LNCaP clone FGC (cell line): ENCODE measurements around the gene CUL9.

ENCODE experiments used
- DNase-seq: peaks from one replicate; pipeline ENCODE4 v3.0.0-alpha.2; 2011; ENCODE audit warnings: low read depth
- H3K4me3 ChIP-seq: 2 replicates; pipeline ENCODE4 v1.5.1; 2011; ENCODE audit warnings: mild to moderate bottlenecking, low read depth, low read length, control low read depth
- TF ChIP-seq, protein P1 (sequence below): IDR thresholded peaks from 2 replicates; pipeline ENCODE4 v1.5.1; 2012; ENCODE audit warnings: mild to moderate bottlenecking; ENCODE audit not compliant: control insufficient read depth, insufficient read depth; ENCODE audit errors: extremely low read depth

The CUL9 gene

DNA sequence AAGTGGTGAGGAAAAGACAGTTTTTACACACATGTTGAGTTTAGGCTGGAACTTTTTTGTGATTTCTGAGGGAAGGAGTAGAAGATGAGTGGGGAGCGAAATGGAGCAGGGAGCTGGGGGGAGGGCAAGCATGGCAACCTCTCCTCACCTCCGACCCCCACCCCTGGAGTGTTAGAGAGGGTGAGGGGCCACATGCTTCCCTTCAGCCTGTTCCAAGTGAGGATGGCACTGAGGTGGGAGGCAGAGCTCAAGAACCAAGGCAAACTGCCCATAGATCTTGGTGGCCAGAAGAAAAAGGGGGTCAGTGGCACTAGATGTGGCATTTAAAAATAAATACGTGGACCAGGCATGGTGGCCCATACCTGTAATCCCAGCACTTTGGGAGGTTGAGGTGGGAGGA lies 66.1 kb downstream of the CUL9 start:
- no peak for DNase-seq
- TF ChIP-seq, protein P1, sequence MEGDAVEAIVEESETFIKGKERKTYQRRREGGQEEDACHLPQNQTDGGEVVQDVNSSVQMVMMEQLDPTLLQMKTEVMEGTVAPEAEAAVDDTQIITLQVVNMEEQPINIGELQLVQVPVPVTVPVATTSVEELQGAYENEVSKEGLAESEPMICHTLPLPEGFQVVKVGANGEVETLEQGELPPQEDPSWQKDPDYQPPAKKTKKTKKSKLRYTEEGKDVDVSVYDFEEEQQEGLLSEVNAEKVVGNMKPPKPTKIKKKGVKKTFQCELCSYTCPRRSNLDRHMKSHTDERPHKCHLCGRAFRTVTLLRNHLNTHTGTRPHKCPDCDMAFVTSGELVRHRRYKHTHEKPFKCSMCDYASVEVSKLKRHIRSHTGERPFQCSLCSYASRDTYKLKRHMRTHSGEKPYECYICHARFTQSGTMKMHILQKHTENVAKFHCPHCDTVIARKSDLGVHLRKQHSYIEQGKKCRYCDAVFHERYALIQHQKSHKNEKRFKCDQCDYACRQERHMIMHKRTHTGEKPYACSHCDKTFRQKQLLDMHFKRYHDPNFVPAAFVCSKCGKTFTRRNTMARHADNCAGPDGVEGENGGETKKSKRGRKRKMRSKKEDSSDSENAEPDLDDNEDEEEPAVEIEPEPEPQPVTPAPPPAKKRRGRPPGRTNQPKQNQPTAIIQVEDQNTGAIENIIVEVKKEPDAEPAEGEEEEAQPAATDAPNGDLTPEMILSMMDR, result no peak
- H3K4me3 ChIP-seq, result no peak overlapping the region

DNA sequence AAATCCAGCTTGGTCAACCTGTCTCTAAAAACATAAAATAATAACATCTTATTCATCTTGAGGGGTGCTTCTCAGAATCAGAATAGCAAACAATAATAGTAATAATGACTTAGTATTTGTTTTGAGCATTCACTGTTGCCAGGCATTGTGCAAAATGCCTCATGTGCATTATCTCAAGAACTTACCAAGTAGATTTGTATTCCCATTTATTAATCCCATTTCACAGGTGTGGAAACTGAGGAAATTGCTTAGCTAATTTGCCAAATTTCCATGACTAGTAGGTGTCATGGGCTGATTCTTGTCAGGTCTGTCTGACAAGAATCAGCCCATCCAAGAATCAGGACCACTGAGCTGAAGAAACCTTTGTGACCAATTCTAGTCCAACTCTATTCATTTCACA lies 66.8 kb downstream of the CUL9 start:
- DNase-seq, result no peak
- H3K4me3 ChIP-seq, result no peak overlapping the region
- TF ChIP-seq, protein P1, result no peak

DNA sequence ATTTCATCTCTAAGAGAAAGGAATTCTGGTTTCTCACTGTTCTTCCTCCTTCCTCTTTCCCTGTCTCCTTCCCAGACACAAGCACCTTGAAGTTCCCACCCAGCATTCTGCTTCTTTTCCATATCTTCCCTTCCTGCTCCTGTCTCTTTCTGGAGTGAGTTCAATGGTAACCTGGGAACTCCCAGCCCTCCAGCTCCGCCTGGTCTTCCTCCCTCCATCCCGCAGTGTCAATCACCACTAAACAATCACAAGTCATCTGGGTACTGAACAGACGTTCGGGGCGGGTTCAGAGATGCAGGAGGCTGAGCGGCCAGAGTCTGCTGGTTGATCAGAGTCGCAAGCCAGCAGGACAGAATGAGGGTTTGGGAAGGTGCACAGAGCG lies 69.0 kb downstream of the CUL9 start:
- no peak overlapping the region for H3K4me3 ChIP-seq
- TF ChIP-seq, protein P1, result no peak
- no peak for DNase-seq

DNA sequence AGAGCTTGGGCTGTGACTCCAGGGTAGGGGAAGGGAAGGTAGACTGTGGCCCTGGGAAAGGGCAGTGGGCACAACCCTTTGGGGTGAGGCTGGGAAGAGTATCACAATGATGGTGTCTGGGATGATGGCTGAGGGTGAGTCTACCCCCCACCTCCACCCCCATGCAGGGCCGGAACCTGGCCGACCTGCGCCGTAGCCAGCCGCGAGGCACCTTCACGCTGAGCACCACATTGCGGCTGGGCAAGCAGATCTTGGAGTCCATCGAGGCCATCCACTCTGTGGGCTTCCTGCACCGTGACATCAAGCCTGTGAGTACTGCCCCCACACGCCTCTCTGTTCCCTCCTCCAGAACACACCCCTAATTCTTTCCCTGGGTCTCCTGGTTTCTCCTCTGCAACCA lies 71.4 kb downstream of the CUL9 start:
- TF ChIP-seq, protein P1, result no peak
- H3K4me3 ChIP-seq, result no peak overlapping the region
- DNase-seq, result no peak

DNA sequence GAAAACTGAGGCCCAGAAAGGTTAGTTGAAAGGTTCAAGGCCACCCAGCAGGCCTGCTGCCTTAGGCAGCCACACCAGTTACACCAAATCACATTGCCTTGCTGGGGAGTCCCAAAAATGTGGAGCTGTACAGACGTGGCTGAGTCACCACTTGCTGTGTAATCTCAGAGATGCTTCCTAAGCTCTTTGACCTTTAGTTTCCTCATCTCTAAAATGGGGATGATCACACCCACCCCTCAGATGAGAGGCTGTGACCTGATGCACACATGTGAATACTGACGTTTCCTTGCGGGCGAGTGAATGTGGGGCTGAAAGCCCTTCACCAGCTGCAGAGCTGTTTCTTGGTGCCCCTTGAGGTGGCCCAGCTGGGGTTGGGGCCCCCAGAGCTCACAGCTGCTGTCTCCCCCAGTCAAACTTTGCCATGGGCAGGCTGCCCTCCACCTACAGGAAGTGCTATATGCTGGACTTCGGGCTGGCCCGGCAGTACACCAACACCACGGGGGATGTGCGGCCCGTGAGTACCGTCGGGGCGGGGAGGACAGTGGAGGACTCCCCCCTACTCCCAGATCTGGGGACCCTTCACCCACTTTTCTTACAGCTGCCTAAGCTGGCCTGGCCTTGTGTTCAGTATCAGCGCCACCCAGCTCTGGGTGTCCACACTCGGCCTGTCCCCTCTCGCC lies 72.3 kb downstream of the CUL9 start:
- DNase-seq, result no peak
- TF ChIP-seq, protein P1, result no peak
- no peak overlapping the region for H3K4me3 ChIP-seq

DNA sequence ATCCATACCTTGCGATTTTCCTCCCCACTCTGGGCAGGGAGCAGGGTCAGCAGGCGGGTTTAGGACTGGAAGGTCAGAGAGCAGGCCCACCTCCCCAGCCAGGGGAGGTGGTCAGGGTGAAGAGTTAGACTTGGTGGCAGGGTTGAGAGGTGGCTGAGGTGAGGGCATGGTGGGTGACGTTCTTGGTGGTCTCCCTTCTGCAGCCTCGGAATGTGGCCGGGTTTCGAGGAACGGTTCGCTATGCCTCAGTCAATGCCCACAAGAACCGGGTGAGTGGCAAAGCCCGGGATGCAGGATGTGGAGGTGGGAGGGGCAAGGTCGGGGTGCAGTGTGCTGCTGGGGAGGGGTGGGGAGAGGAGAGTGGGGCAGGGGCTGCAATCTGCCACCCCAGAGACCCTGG lies 72.8 kb downstream of the CUL9 start:
- TF ChIP-seq, protein P1, result no peak
- no peak overlapping the region for H3K4me3 ChIP-seq
- no peak for DNase-seq

DNA sequence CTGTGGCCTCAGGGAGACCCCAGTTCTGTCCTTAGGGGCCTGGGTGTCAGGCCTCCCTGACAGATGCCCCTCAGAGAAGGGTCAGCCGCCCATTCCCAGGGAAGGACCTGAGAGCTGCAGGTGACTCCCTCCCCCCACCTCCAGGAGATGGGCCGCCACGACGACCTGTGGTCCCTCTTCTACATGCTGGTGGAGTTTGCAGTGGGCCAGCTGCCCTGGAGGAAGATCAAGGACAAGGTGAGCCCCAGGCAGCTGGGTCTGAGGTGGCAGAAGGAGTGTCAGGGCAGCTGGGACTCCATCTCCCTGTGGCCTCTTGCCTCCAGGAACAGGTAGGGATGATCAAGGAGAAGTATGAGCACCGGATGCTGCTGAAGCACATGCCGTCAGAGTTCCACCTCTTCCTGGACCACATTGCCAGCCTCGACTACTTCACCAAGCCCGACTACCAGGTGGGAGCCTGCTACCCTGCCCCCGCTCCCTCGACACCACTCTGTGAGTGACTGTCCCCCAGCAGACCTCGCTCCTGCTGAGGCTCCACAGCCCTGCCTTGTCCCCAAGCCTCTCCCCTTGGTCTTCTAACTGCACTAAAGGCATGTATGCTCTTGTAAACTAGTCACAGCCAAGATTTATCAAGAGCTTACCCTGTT lies 73.5 kb downstream of the CUL9 start:
- no peak for DNase-seq
- TF ChIP-seq, protein P1, result no peak

More for the DNA sequence above, 73.5 kb downstream of the CUL9 start:
- no peak overlapping the region for H3K4me3 ChIP-seq
